NCI-H226 (cell line): ENCODE measurements around the gene MYL3.

ENCODE experiments used
- DNase-seq: peaks from one replicate; pipeline ENCODE4 v3.0.0-alpha.2; 2015

The MYL3 gene

DNA sequence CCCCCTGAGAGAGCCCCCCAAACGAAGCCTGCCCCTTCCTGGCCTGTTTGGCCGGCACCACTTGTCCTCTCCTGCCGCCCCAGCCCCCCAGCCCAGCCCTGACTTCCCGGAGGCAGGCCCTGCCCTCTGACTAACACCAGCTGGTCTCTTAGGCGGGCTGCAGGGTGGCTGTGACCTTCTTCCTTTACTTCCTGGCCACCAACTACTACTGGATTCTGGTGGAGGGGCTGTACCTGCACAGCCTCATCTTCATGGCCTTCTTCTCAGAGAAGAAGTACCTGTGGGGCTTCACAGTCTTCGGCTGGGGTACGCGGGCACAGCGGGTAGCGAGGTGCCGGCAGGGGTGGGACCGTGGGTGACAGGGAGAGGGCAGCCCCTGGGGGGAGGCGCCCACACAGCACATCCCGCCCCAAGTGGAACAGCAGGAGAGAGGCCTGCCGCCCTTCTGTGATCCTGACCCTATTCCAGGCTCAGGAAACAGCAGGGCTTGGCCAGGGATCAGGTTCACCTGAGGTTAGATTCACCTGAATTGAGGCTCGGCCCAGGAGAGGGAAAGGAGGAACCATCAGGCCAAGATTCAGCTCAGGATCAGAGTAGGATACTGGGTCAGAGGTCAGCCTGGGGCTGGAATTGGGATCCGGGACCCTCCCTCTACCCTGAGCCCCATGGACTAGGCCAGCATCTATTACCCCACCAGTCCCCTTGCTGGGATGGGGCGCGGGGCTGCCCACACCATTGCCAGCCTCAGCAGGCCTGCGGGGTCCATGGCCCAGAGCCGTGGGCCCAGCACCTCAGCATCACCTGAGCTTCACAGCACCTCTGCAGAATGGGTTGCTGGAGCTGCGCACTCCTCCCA lies 36.1 kb upstream of the MYL3 start:
- DNase-seq: no peak

GRCh38 chr3:46898321-46899150 lies 35.3 kb upstream of the MYL3 start:
- DNase-seq: no peak

GRCh38 chr3:46897829-46898320 lies 34.6 kb upstream of the MYL3 start:
- no peak for DNase-seq

GRCh38 chr3:46897031-46897430 lies 33.8 kb upstream of the MYL3 start:
- DNase-seq: no peak

GRCh38 chr3:46896386-46896785 lies 33.1 kb upstream of the MYL3 start:
- no peak for DNase-seq

- no peak for DNase-seq
Measured at GRCh38 chr3:46895761-46896160, 32.5 kb upstream of the MYL3 start.

DNA sequence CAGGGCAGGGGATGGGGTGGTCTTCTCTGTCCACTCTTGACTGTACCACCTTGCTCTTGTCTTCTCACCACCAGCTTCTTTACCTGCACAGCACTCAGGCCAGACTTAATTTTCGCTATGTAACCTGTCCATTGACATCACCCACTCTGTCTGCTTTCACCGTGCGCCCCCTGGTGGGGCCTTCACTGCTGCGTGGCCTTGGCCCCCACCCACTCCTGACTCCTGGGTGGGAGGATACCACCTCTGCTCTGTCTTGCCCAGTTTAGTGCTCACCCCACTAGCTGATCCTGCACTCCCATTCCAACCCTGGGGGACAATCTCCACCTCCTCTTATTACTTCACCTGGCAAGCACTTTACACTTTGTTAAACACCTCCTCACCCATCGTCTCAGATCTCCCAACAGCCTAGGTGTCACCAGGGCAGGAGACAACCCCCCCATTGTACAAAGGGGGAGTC lies 32.0 kb upstream of the MYL3 start:
- peak; percentile 48 for DNase-seq

- DNase-seq: no peak
Measured at GRCh38 chr3:46894256-46894655, 31.0 kb upstream of the MYL3 start.

- DNase-seq: no peak
Measured at GRCh38 chr3:46893763-46894162, 30.5 kb upstream of the MYL3 start.

DNA sequence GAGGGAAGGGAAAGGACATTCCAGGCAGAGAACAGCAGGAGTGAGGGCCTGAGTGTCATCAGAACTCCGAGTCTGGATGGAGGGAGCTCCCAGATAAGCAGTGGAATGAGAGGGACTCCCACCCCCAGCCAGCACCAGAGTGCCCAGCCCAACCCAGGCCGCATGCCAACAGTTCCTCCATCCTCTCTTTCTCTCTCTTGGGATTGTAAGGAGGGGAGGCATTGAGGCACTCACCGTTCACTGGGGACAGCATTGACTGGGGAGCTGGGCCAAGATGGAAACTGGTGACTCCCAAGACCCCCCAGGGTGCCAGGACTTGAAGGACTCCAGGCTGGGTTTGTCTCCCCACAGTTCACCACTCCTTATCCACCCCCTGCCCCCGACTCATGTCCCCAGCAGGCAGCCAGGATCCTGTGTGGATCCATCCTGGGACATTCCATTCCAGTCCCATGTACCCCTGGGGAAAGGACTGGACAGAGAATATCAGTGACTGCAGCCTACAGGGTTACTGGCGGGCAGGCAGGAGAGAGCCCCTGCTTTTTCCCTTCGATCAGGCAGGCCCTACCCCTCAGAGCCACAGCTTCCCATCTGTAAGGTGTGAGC lies 30.0 kb upstream of the MYL3 start:
- DNase-seq: no peak

- DNase-seq: peak; percentile 85
Measured at GRCh38 chr3:46892285-46893145, 29.3 kb upstream of the MYL3 start.

DNA sequence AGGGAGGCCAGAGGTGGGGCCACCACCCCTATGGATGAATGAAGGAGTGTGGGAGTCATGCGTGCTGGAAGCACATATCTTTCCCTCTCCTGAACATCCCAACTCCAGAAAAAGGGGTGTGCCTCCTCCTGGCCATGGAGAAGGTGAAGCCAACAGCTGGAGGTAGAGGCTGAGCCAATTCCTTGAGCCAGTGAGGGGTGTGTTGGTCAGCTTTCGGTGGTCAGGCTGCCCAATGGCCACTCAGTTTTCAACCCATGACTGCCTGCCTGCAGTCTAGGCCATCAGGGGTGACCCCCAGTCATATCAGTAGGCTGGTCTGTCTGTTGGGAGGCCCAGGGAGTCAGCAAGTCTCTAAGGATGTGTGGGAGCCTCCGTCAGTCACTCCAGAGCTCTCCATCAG lies 27.9 kb upstream of the MYL3 start:
- no peak for DNase-seq

DNA sequence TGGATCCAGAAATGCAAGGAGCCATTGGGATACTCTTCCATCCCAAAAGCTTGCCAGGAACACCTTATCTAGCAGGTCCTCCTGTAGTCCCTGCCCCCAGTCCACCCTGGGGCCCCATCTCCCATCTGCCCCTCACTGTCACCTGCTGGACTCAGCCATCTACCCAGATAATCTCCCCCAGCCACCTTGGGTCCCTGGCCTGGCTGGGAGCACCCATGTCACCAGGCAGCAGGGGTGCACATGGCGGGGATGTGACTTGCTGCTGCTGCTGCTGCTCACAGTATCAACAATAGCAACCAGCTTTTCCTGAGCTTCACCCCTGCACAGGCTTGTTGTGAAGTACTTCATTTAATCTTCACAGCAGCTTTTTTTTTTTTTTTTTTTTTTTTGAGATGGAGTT lies 26.9 kb upstream of the MYL3 start:
- no peak for DNase-seq

GRCh38 chr3:46889381-46890110 lies 26.3 kb upstream of the MYL3 start:
- no peak for DNase-seq

DNA sequence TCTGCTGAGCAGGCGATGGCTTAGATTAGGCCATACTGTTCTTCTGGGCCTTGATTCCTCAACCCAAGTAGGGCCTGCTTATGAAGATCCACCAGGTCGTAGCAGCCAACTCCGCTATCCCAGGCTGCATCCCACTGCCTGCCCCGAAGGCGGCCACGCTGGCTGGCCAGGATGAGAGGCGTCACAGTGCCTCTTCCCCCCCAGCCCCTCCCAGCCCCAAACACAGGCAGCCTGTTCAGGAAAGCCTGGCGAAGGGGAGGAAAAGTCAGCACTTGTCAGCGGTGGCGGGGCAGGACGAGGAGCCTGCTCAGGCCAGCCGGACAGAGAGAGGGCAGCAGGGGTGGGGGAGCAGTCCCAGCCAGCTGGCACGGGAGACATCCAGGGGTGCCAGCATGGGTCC lies 25.5 kb upstream of the MYL3 start:
- no peak for DNase-seq

- DNase-seq: no peak
Measured at GRCh38 chr3:46887980-46888494, 24.8 kb upstream of the MYL3 start.

DNA sequence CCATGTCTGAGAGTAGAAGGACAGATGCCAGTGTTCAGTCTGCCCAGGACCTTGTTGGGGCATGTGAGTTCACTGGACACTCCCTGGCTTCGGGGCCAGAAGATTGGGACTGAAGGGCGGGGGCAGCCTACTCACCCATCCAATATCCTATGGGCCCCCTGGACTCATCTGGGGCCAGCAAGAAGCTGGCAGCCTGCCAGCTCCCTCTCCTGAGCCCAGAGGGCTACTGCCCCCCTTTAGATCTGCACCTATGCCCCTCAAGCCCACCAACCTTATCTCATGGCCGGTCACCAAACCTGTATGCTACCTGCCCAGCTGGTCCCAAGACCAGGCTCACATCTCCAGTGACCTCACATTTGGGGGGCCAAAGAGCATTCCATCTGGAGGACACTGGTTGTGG lies 22.4 kb upstream of the MYL3 start:
- no peak for DNase-seq

DNA sequence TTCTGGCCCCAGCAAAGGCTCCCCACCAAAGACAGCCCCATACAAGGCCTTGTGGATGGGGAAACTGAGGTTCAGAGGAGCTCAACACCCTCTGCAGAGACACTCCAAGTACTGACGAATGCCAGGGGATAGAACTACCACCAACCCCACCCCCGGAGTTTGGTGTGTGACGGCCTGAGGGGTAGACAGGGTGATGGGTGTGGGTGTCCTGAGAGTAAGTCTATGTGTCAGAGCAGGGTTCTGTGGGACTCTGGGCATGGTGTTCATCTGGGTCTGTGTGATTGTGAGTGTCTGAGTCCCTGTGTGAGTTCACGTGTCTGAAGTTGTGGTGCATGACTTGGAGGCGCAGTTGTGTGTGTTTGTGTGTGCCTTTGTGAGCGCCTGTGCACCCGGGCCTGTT lies 21.7 kb upstream of the MYL3 start:
- DNase-seq: no peak

GRCh38 chr3:46884427-46884826 lies 21.2 kb upstream of the MYL3 start:
- DNase-seq: no peak

GRCh38 chr3:46883830-46884185 lies 20.6 kb upstream of the MYL3 start:
- no peak for DNase-seq

DNA sequence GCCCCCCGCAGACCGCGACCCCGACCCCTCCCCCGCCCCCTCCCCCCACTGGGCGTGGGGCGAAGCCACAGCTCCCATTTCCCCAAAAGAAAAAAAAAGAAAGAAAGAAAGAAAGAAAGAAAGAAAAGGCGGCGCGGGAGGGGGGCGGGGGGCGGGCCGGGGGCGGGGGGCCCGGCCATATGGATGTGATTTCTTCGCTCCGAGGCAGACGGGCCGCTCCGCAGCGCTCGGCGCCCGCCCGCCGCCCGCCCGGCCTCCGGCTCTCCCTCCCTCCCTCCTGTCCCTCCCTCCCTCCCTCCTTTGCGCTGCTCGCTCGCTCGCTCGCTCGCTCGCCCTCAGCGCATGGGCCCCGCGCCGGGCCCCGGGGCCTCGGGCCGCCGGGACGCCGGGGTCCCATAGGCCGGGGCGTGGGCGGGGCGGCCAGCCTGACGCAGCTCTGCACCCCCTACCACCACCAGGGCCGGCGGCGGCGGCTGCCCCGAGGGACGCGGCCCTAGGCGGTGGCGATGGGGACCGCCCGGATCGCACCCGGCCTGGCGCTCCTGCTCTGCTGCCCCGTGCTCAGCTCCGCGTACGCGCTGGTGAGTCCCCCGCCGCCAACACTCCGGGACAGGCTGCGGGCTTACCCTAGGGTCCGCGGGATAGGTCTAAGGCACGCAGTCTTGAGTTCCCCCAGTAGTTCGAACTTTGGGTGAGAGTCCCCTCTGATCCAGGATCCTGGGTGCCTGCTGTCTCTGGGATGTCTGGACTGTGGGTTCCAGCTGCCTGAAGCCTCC lies 20.0 kb upstream of the MYL3 start:
- DNase-seq: no peak
